PC-9 (cell line): Measurements from ENCODE around the gene LIN28B. TPM values are rescaled to one million over a fixed set of nuclear protein-coding genes. Genes with fewer than 3 reads are reported as not detected.

ENCODE experiments used
- BruUV-seq: library from RNA; stranded (reverse); fragments of 400-500 nt; replicated peaks from 2 replicates; lab custom pipeline; 2021; lab: Mats Ljungman, UMichigan
- CTCF ChIA-PET: fragments of 300-600 bp; sonication (Branson Sonifier 250); formaldehyde crosslinking; loops from one replicate; lab custom pipeline; 2022; ENCODE audit warnings: antibody characterized with exemption; lab: Charles Lee
- POLR2A ChIA-PET: fragments of 300-600 bp; sonication (Branson Sonifier 250); formaldehyde crosslinking; loops from one replicate; lab custom pipeline; 2022; ENCODE audit warnings: antibody characterized with exemption; ENCODE audit not compliant: unreplicated experiment; lab: Charles Lee
- DNase-seq, 2 experiments: peaks; one replicate each; pipeline versions ENCODE4 v3.0.0 to v3.0.0-alpha.2; 2015 to 2022; ENCODE audit warnings: mixed read lengths in 1 of 2
- H2AFZ ChIP-seq: fragments of 200-600 bp; sonication (generic); 2 replicates; pipeline ENCODE4 v1.8.1; 2017; ENCODE audit warnings: antibody characterized with exemption
- H3F3A ChIP-seq: fragments of 200-600 bp; sonication (generic); 2 replicates; pipeline ENCODE4 v1.8.1; 2017; ENCODE audit warnings: antibody characterized with exemption, mild to moderate bottlenecking, low read depth; ENCODE audit not compliant: insufficient read depth
- H3K27ac ChIP-seq: fragments of 200-600 bp; sonication (generic); 2 replicates; pipeline ENCODE4 v1.6.1; 2016; ENCODE audit warnings: mixed run types
- H3K27me3 ChIP-seq: fragments of 200-600 bp; sonication (generic); 2 replicates; pipeline ENCODE4 v1.6.1; 2016; ENCODE audit warnings: low read depth, mixed run types; ENCODE audit not compliant: insufficient read depth
- H3K36me3 ChIP-seq: fragments of 200-600 bp; sonication (generic); 2 replicates; pipeline ENCODE4 v1.6.1; 2016; ENCODE audit warnings: low read depth, mixed run types
- H3K4me1 ChIP-seq: fragments of 200-600 bp; sonication (generic); replicated peaks from 2 replicates; pipeline ENCODE4 v1.6.1; 2016; ENCODE audit warnings: mixed run types; ENCODE audit not compliant: insufficient read depth
- H3K4me2 ChIP-seq: fragments of 200-600 bp; sonication (generic); 2 replicates; pipeline ENCODE4 v1.6.1; 2017; ENCODE audit warnings: mixed run types
- H3K4me3 ChIP-seq: fragments of 200-600 bp; sonication (generic); 2 replicates; pipeline ENCODE4 v1.6.1; 2016; ENCODE audit warnings: mixed run types
- H3K79me2 ChIP-seq: fragments of 200-600 bp; sonication (generic); 2 replicates; pipeline ENCODE4 v1.6.1; 2017; ENCODE audit warnings: low read depth, mixed run types
- H3K9me2 ChIP-seq: fragments of 200-600 bp; sonication (generic); 2 replicates; pipeline ENCODE4 v1.8.1; 2017; ENCODE audit warnings: mild to moderate bottlenecking; ENCODE audit not compliant: insufficient read depth
- H3K9me3 ChIP-seq: fragments of 200-600 bp; sonication (generic); 2 replicates; pipeline ENCODE4 v1.8.1; 2016; ENCODE audit warnings: low read depth; ENCODE audit not compliant: insufficient read depth
- H4K20me1 ChIP-seq: fragments of 200-600 bp; sonication (generic); 2 replicates; pipeline ENCODE4 v1.8.1; 2017; ENCODE audit not compliant: insufficient read depth
- CTCF ChIP-seq: fragments of 200-600 bp; sonication (generic); conservative IDR thresholded peaks from 2 replicates; pipeline ENCODE4 v1.6.1; 2017; ENCODE audit warnings: mixed run types, antibody characterized with exemption, mild to moderate bottlenecking, moderate library complexity
- EZH2 ChIP-seq: fragments of 200-600 bp; sonication (generic); IDR thresholded peaks from 2 replicates; pipeline ENCODE4 v1.8.0; 2017; ENCODE audit warnings: antibody characterized with exemption, low read depth
- intact Hi-C: fragments of 100-400 bp; cut with micrococcal nuclease; formaldehyde crosslinking; loops from one replicate; pipeline ENCODE4 v1.10.0; 2022; ENCODE audit not compliant: unreplicated experiment
- total RNA-seq: library from RNA; stranded (reverse); gene quantifications from 2 replicates; pipeline ENCODE4 v1.2.3, GENCODE V29; 2021

LIN28B gene
- total RNA-seq, 1 experiment from 2014 or later: not detected

- no peak overlapping the region for H2AFZ ChIP-seq
- H4K20me1 ChIP-seq: no peaks in the 10 kb centered on the region
- TF ChIP-seq CTCF (no peak), EZH2 (no peak)
- intact Hi-C loops: no loop called here
- H3K27ac ChIP-seq: no peak overlapping the region
- DNase-seq: no peak
- BruUV-seq: no TSS peak
- no peak overlapping the region for H3K4me2 ChIP-seq
- H3K4me1 ChIP-seq: no peaks in the 10 kb centered on the region
- ChIA-PET POLR2A (no interaction called here), CTCF (no interaction called here)
- no peaks in the 10 kb centered on the region; the same call in 1 of the 2 replicates for H3K9me2 ChIP-seq
- no peaks in the 10 kb centered on the region for H3K36me3 ChIP-seq
- H3K9me3 ChIP-seq: no peaks in the 10 kb centered on the region
- H3K27me3 ChIP-seq: no peaks in the 10 kb centered on the region
- H3K79me2 ChIP-seq: no peaks in the 10 kb centered on the region
- no peaks in the 10 kb centered on the region for H3F3A ChIP-seq
- no peak overlapping the region for H3K4me3 ChIP-seq
These were observed 65.5 kb downstream of the LIN28B start for GRCh38 chr6:105022416-105022815.

DNA sequence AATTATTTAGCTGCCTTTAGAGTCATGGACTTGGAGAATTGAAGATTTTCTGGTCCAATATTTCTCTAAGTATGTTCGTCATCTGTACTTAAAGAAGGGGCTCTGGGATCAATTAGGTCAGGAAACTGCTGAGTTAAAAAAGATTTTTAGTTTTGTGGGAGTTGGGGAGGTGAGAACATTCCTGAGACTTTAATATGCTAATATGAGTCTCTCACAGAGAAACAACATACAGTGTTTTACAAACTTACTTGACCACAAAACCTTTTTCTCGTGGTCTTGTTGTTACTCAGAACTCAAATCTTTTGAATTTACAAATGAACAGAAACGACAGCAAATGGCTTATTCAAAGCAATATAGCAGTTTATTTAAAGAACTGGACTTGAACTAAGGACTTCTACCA is 67.9 kb downstream of the LIN28B start:
- Histone ChIP-seq H4K20me1 (no peaks in the 10 kb centered on the region; the same call in 1 of the 2 replicates), H2AFZ (no peak overlapping the region; the same call in 1 of the 2 replicates), H3K9me2 (no peaks in the 10 kb centered on the region), H3K4me1 (no peaks in the 10 kb centered on the region), H3K79me2 (no peaks in the 10 kb centered on the region), H3K27ac (no peak overlapping the region), H3K27me3 (no peaks in the 10 kb centered on the region), H3K36me3 (no peaks in the 10 kb centered on the region), H3K4me3 (no peak overlapping the region), H3F3A (no peaks in the 10 kb centered on the region), H3K9me3 (no peaks in the 10 kb centered on the region), H3K4me2 (no peak overlapping the region)
- ChIA-PET POLR2A (no interaction called here), CTCF (no interaction called here)
- TF ChIP-seq EZH2: no peak
- TF ChIP-seq CTCF: no peak
- DNase-seq: no peak
- intact Hi-C loops: no loop called here
- no TSS peak for BruUV-seq

- no peaks in the 10 kb centered on the region for H3K9me2 ChIP-seq
- H3K79me2 ChIP-seq: no peaks in the 10 kb centered on the region
- ChIA-PET POLR2A (no interaction called here), CTCF (no interaction called here)
- H3K27ac ChIP-seq: no peak overlapping the region
- H3K36me3 ChIP-seq: no peaks in the 10 kb centered on the region
- H3F3A ChIP-seq: no peaks in the 10 kb centered on the region
- H3K27me3 ChIP-seq: no peaks in the 10 kb centered on the region
- no peaks in the 10 kb centered on the region for H3K9me3 ChIP-seq
- no peak overlapping the region for H2AFZ ChIP-seq
- no peak overlapping the region for H3K4me2 ChIP-seq
- BruUV-seq: no TSS peak
- no peaks in the 10 kb centered on the region for H3K4me1 ChIP-seq
- intact Hi-C loops: no loop called here
- TF ChIP-seq CTCF: no peak
- no peak for TF ChIP-seq EZH2
- H3K4me3 ChIP-seq: no peak overlapping the region
- no peaks in the 10 kb centered on the region; the same call in 1 of the 2 replicates for H4K20me1 ChIP-seq
- DNase-seq: no peak
These were observed 72.0 kb downstream of the LIN28B start for GRCh38 chr6:105028898-105029297.
